Activated CD4-positive, alpha-beta memory T cell treated with anti-CD3 and anti-CD28 coated beads, Interleukin-2, amount 10 ng/mL, durations not matched to agents 7 days and 5 days (primary cell): ENCODE measurements around the gene ZNF516. TPM values are rescaled to one million over a fixed set of nuclear protein-coding genes. Genes with fewer than 3 reads are reported as not detected.

Source experiments
- CTCF ChIA-PET: fragments of 350-600 bp; sonication (Branson Sonifier 250); formaldehyde crosslinking; loops from one replicate; lab custom pipeline; 2021; ENCODE audit warnings: antibody characterized with exemption, inconsistent platforms; lab: Charles Lee
- POLR2A ChIA-PET: fragments of 350-600 bp; sonication (Branson Sonifier 250); formaldehyde crosslinking; loops from one replicate; lab custom pipeline; 2021; ENCODE audit warnings: antibody characterized with exemption; lab: Charles Lee
- DNase-seq: peaks from one replicate; pipeline ENCODE4 v3.0.0-alpha.2; 2020
- H3K27ac Mint-ChIP-seq: one replicate; pipeline ENCODE4 v1.8.0; 2021; ENCODE audit warnings: mild to moderate bottlenecking, mixed read lengths
- H3K27me3 Mint-ChIP-seq: one replicate; pipeline ENCODE4 v1.8.0; 2021; ENCODE audit warnings: mixed read lengths
- H3K36me3 Mint-ChIP-seq: one replicate; pipeline ENCODE4 v1.8.0; 2021; ENCODE audit warnings: low read depth, mixed read lengths
- H3K4me1 Mint-ChIP-seq: one replicate; pipeline ENCODE4 v1.8.0; 2021; ENCODE audit warnings: mixed read lengths
- H3K4me3 Mint-ChIP-seq: one replicate; pipeline ENCODE4 v1.8.0; 2021; ENCODE audit warnings: mild to moderate bottlenecking, mixed read lengths
- H3K9me3 Mint-ChIP-seq: one replicate; pipeline ENCODE4 v1.8.0; 2021; ENCODE audit warnings: mixed read lengths
- total RNA-seq, 2 experiments: library from RNA; stranded (reverse); gene quantifications; one replicate each; pipeline ENCODE4 v1.2.3, GENCODE V29; 2021

The ZNF516 gene
- total RNA-seq, 2 experiments from 2014 or later, result 3.9 to 5.0 TPM

- Mint-ChIP-seq H3K9me3 (no peaks in the 10 kb centered on the region), H3K27ac (no peak overlapping the region), H3K4me3 (no peak overlapping the region), H3K27me3 (no peaks in the 10 kb centered on the region), H3K4me1 (no peaks in the 10 kb centered on the region), H3K36me3 (no peaks in the 10 kb centered on the region)
- DNase-seq, result no peak
- CTCF ChIA-PET, result no interaction called here
- POLR2A ChIA-PET, result no interaction called here
Measured at GRCh38 chr18:76429262-76430126, 65.5 kb downstream of the ZNF516 start.

GRCh38 chr18:76428396-76429261 is 66.4 kb downstream of the ZNF516 start:
- DNase-seq, result no peak
- H3K4me3 Mint-ChIP-seq, result no peak overlapping the region
- POLR2A ChIA-PET, result no interaction called here
- H3K27me3 Mint-ChIP-seq, result no peaks in the 10 kb centered on the region
- H3K4me1 Mint-ChIP-seq, result no peaks in the 10 kb centered on the region
- CTCF ChIA-PET, result no interaction called here
- no peaks in the 10 kb centered on the region for H3K36me3 Mint-ChIP-seq
- H3K9me3 Mint-ChIP-seq, result no peaks in the 10 kb centered on the region
- no peak overlapping the region for H3K27ac Mint-ChIP-seq

DNA sequence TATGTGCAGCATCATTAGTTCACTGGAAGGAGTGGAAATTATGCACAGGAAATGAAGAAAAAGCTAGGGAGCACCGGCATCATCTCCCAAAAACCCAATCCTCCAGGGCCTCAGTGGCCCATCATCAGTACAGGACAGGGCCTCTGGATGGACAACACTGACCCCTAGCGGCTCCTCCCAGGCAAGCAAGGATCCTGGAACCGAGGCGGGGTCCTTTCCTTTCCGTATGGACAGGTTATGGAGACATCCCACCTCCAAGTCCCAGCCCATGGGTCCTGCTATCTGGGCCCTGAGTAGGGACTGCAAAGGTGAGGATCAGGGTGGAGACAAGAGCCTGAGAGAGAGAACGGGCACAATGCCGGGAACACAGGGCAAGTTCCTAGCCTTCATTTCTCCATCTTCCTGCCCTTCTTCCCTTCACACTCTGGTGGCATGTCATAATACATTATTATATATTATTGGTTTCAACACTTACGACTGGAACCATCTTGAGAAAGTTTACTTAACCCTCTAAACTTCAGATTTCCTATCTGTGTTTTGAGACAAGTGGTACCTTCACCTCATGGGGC is 68.2 kb downstream of the ZNF516 start:
- H3K36me3 Mint-ChIP-seq, result no peaks in the 10 kb centered on the region
- H3K27me3 Mint-ChIP-seq, result no peaks in the 10 kb centered on the region
- DNase-seq, result peak; percentile 25
- no peak overlapping the region for H3K4me3 Mint-ChIP-seq
- ChIA-PET CTCF (no interaction called here), POLR2A (no interaction called here)
- no peaks in the 10 kb centered on the region for H3K9me3 Mint-ChIP-seq
- H3K4me1 Mint-ChIP-seq, result no peaks in the 10 kb centered on the region
- no peak overlapping the region for H3K27ac Mint-ChIP-seq

DNA sequence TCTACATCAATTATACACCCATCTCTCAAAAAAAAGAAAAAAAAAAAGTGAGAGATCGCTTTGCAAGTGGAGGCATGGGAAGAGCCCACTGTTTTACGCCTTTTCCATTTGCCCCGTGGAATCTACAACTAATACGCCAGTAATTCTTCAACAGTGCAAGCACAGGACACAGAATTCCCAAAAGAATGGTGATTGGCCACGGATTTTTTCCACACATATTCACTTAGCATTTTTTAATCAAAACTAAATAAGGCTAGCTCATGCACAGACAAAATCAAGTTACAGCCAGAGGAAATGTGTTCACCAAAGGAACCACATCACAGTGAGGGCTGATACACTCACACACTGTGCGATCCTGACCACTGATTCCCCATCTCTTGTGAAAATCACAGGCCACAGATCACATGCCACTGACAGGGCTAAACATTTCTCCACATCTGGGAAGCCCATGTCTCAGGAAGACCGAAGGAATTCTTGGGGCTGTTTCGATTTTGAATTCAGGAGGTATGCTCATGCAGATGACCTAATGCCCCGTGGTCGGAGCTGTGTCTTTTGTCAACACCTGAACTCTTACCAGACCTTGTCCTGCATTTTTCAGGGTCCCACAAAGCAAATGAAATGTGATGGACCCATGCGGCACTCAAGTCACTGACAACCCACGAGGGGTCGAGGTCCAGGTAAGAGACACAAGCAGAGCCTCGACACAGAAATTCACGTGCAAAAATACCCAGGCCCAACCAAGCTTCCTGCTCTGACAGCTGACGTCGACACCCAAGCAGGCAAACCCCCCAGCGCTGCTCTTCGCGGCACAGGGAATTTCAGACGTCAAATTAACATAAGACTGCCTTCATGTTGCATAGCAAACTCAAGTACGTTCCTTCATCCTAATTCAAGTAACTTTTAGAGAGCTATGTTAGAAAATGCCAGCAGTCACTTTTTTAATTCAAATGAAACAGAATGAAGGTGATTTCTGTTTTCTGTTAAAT is 69.6 kb downstream of the ZNF516 start:
- CTCF ChIA-PET, result interaction anchor here (0.7 to 1.4 kb wide), 4 partner anchors 28 to 284 kb away, joined by 3 read pairs; no protein-coding TSS in a partner anchor

DNA sequence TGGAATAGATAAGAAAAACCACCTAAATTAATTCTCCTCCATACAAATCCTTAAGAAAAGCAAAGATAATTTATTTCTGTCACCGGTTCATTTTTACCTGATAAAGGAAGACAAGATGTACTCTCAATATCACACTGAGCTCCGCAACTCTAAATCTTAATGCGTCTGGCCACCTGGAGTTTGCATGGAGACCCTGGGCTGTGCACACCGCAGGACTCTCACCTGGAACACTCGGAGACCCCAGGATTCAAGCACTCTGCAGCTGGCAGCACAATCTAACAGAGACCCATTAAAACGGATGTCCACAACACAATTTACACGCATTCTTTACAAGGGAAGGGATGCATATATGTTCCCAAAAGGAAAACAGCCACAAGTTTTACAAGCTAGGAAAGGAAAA is 72.2 kb downstream of the ZNF516 start:
- no peaks in the 10 kb centered on the region for H3K9me3 Mint-ChIP-seq
- CTCF ChIA-PET, result no interaction called here

More for the DNA sequence above, 69.6 kb downstream of the ZNF516 start:
- Mint-ChIP-seq H3K36me3 (no peaks in the 10 kb centered on the region), H3K4me1 (no peaks in the 10 kb centered on the region), H3K9me3 (no peaks in the 10 kb centered on the region), H3K27me3 (no peaks in the 10 kb centered on the region), H3K27ac (no peak overlapping the region), H3K4me3 (no peak overlapping the region)
- no peak for DNase-seq
- POLR2A ChIA-PET, result no interaction called here

GRCh38 chr18:76422121-76422520 is 72.9 kb downstream of the ZNF516 start:
- H3K27ac Mint-ChIP-seq, result no peak overlapping the region
- H3K9me3 Mint-ChIP-seq, result no peaks in the 10 kb centered on the region
- no peak for DNase-seq
- peaks cover 5% of the 10 kb centered on the region for H3K27me3 Mint-ChIP-seq
- CTCF ChIA-PET, result no interaction called here
- H3K4me3 Mint-ChIP-seq, result no peak overlapping the region
- H3K4me1 Mint-ChIP-seq, result no peaks in the 10 kb centered on the region
- no peaks in the 10 kb centered on the region for H3K36me3 Mint-ChIP-seq
- POLR2A ChIA-PET, result no interaction called here

More for the DNA sequence above, 72.2 kb downstream of the ZNF516 start:
- no peaks in the 10 kb centered on the region for H3K4me1 Mint-ChIP-seq
- H3K36me3 Mint-ChIP-seq, result no peaks in the 10 kb centered on the region
- H3K27me3 Mint-ChIP-seq, result peaks cover 5% of the 10 kb centered on the region
- no peak overlapping the region for H3K27ac Mint-ChIP-seq
- no peak for DNase-seq
- no peak overlapping the region for H3K4me3 Mint-ChIP-seq
- POLR2A ChIA-PET, result no interaction called here

DNA sequence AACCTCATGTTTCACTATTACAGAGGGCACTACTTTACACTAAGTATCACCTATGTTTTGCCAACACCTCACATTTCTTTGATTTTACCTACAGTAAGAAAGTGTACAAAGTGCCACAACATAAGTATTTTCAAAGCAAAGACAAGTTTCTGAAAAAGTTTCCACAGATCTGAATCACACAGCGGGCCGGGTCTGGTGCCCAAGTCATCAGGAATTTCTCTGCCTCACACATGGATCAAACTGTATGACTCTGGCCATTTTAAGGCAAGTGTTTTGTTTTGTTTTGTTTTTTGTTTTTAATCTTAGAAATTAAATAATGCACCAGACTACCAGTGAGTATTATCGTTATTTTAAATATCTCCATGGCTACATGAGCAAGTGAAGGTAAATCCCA is 73.4 kb downstream of the ZNF516 start:
- no peaks in the 10 kb centered on the region for H3K36me3 Mint-ChIP-seq
- no peaks in the 10 kb centered on the region for H3K4me1 Mint-ChIP-seq
- no peaks in the 10 kb centered on the region for H3K9me3 Mint-ChIP-seq
- H3K4me3 Mint-ChIP-seq, result no peak overlapping the region
- DNase-seq, result no peak
- CTCF ChIA-PET, result no interaction called here
- peaks cover 5% of the 10 kb centered on the region for H3K27me3 Mint-ChIP-seq
- no peak overlapping the region for H3K27ac Mint-ChIP-seq
- POLR2A ChIA-PET, result no interaction called here

DNA sequence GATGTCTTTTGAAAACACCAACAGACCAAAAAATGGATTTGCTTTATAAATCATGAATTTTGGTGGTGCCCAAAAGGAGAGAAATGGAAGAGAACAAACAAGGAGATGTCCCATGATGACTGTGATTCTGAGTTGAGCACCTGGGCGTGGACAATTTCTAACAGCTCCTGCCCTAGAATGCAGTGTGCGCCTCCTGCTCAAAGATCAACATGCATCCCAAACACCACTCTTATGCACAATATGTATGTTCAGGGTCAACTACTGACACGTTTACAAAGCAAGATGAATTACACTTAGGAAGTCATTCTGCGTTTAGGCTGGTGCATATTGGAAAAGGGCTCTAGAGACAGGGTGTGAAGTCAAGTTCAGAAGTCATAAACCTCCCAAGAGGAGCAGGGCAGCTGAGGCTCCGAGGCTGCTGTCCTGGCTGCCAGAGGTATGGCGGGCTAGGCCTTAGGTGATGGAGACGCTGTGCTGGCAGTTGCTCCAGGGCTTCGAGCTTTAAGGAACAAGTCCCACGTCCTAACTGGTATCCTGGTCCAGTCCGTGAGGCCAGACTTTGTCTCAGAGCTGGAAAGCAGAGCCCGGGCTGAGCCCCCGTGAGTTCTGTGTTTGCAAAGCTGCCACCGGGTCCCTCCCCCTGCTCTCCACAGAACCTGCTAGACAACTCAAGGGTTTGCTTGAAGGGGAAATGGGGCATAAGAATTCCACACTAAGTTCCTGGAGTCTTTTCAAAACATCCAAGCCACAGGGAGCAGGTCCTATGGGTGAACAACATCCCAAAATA is 74.0 kb downstream of the ZNF516 start:
- CTCF ChIA-PET, result no interaction called here
- peaks cover 5% of the 10 kb centered on the region for H3K27me3 Mint-ChIP-seq
- DNase-seq, result no peak
- H3K9me3 Mint-ChIP-seq, result no peaks in the 10 kb centered on the region
- H3K27ac Mint-ChIP-seq, result no peak overlapping the region
- no peaks in the 10 kb centered on the region for H3K4me1 Mint-ChIP-seq
- no peak overlapping the region for H3K4me3 Mint-ChIP-seq
- H3K36me3 Mint-ChIP-seq, result no peaks in the 10 kb centered on the region
- POLR2A ChIA-PET, result no interaction called here

DNA sequence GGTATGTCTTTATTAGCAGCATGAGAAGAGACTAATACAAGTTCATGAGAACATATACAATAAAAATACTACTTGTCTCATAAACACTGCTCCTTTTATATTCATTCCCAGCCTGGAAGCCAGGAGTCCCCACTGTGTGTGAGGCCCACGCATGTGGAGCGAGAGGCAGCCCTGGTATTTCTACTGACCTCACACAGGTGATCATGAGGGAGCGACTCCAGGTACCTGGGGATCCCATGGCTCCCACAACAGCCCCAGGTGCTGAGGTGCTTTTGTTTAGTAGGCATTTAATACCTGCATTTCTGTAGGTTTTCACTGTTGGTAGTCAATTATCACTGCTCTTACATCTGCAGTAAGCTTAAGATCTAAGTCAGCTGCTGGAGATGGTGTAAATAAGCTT is 75.2 kb downstream of the ZNF516 start:
- H3K27me3 Mint-ChIP-seq, result peaks cover 5% of the 10 kb centered on the region
- no peaks in the 10 kb centered on the region for H3K9me3 Mint-ChIP-seq
- CTCF ChIA-PET, result no interaction called here
- POLR2A ChIA-PET, result no interaction called here
- H3K4me3 Mint-ChIP-seq, result no peak overlapping the region
- no peak for DNase-seq
- no peaks in the 10 kb centered on the region for H3K4me1 Mint-ChIP-seq
- H3K27ac Mint-ChIP-seq, result no peak overlapping the region
- H3K36me3 Mint-ChIP-seq, result no peaks in the 10 kb centered on the region

DNA sequence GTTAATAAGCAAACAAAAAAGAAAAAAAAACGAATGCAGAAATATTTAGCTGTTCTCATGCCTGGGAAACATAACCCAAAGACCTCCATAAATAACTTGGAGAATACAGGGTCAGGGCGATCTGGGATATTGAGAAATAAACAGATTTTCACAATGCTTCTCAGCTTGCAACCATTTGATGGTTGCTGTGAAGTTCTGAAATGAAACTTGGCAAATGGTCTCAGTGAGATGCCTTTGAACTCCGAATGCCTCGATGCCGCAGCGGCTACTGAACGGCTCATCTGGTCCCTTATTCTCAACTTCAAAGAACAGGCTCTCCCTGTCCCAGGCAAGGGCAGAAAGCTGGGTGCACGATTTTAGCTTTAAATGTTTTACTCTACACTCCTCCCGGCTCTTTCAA is 78.1 kb downstream of the ZNF516 start:
- no peak for DNase-seq
- Mint-ChIP-seq H3K9me3 (no peaks in the 10 kb centered on the region), H3K4me3 (no peak overlapping the region), H3K27ac (no peak overlapping the region), H3K4me1 (no peaks in the 10 kb centered on the region), H3K27me3 (peaks cover 5% of the 10 kb centered on the region), H3K36me3 (no peaks in the 10 kb centered on the region)
- ChIA-PET POLR2A (no interaction called here), CTCF (no interaction called here)

DNA sequence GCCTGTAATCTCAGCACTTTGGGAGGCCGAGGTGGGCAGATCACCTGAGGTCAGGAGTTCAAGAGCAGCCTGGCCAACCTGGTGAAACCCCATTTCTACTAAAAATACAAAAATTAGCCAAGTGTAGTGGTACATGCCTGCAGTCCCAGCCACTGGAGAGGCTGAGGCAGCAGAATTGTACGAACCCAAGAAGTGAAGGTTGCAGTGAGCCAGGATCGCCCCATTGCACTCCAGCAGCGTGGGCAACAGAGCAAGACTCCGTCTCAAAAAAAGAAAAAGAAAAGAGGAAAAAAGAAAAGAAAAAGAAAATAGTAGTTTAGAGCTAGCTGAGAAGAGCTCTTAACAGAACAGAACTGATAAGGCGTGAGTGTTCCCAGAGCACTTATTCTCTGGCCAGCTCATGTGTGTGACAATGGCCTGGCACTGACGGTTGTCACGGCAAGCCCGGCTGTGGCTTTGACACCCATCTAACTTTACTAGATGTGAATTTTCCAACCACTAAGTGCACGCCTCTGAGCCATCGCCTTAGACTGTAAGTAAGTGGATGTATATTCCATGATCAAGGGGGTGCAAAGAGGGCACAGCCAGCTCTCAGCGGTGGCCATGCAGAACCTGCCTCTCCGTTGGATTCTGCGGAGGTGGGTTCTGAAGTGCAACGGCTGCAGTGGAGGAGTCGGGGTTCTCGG is 80.0 kb downstream of the ZNF516 start:
- no peak for DNase-seq
- H3K36me3 Mint-ChIP-seq, result no peaks in the 10 kb centered on the region
- H3K4me1 Mint-ChIP-seq, result peaks cover 7% of the 10 kb centered on the region
- peaks cover 9% of the 10 kb centered on the region for H3K27me3 Mint-ChIP-seq
- H3K9me3 Mint-ChIP-seq, result no peaks in the 10 kb centered on the region
- CTCF ChIA-PET, result interaction anchor here (0.9 kb wide), 1 partner anchor 17 kb away, joined by 3 read pairs; no protein-coding TSS in a partner anchor
- no peak overlapping the region for H3K4me3 Mint-ChIP-seq
- no peak overlapping the region for H3K27ac Mint-ChIP-seq
- POLR2A ChIA-PET, result no interaction called here
